HepG2 (cell line): ENCODE results near the gene EGLN2. TPM values are rescaled to one million over a fixed set of nuclear protein-coding genes. Genes with fewer than 3 reads are reported as not detected.

ENCODE experiments used
- ATAC-seq: fragments of 200-7000 bp; cut with Tn5 transposase; 3 replicates; pipeline ENCODE4 v1.9.1; 2020; ENCODE audit warnings: mild to moderate bottlenecking, moderate library complexity
- BruUV-seq: library from RNA; stranded (reverse); fragments of 400-500 nt; replicated peaks from 2 replicates; lab custom pipeline; 2021; lab: Mats Ljungman, UMichigan
- CTCF ChIA-PET: fragments of 300-600 bp; formaldehyde crosslinking; extraction: SDS; loops from one replicate; lab custom pipeline; 2021; ENCODE audit warnings: low total read pairs, inconsistent platforms, low intra/inter-chr PET ratio; lab: Yijun Ruan, JAX
- POLR2A ChIA-PET: fragments of 350-600 bp; sonication (Branson Sonifier 250); formaldehyde crosslinking; loops from one replicate; lab custom pipeline; 2020; ENCODE audit warnings: antibody characterized with exemption, inconsistent platforms; lab: Yijun Ruan, JAX
- DNase-seq: peaks from one replicate; pipeline ENCODE4 v3.0.0-alpha.2; 2015; ENCODE audit warnings: low spot score
- FAIRE-seq: peaks from 3 replicates; lab custom pipeline; 2011; peaks lifted over from hg19 to GRCh38; lab: Jason Lieb, UNC
- H2AFZ ChIP-seq: one replicate; pipeline ENCODE4 v1.6.1; 2011; ENCODE audit warnings: low read length, inconsistent platforms
- H3K27ac ChIP-seq: fragments of 300-600 bp; 3 replicates; pipeline ENCODE4 v1.8.0; 2011; ENCODE audit warnings: mixed run types, mild to moderate bottlenecking, mixed read lengths, low read length, inconsistent platforms; ENCODE audit not compliant: insufficient read depth; ENCODE audit errors: extremely low read length
- H3K27me3 ChIP-seq, 2 experiments: fragments of 200-600 bp in 1 of 2; 2 replicates in 1 of 2; 3 replicates in 1 of 2; pipeline versions ENCODE4 v1.6.0 to v1.8.0; 2011; ENCODE audit warnings: low read length in 2 of 2, mild to moderate bottlenecking in 2 of 2, moderate library complexity in 2 of 2, inconsistent platforms in 1 of 2; ENCODE audit not compliant: insufficient read depth in 2 of 2, control insufficient read depth in 1 of 2
- H3K36me3 ChIP-seq, 2 experiments: fragments of 200-600 bp in 1 of 2; replicated peaks in 1 of 2; 2 replicates in 1 of 2; 3 replicates in 1 of 2; pipeline versions ENCODE4 v1.5.1 to v1.8.0; 2011; ENCODE audit warnings: low read length in 2 of 2, inconsistent platforms in 1 of 2; ENCODE audit not compliant: insufficient read depth in 2 of 2, control insufficient read depth in 1 of 2
- H3K4me1 ChIP-seq: 2 replicates; pipeline ENCODE4 v1.5.1; 2012; ENCODE audit warnings: low read length, inconsistent platforms; ENCODE audit not compliant: insufficient read depth
- H3K4me2 ChIP-seq: 2 replicates; pipeline ENCODE4 v1.6.0; 2011; ENCODE audit warnings: low read depth, low read length, inconsistent platforms
- H3K4me3 ChIP-seq, 3 experiments: fragments of 200-600 bp in 1 of 3; sonication (generic), shearing (Covaris generic) in 1 of 3; replicated peaks in 1 of 3; 2 replicates each; pipeline ENCODE4 v1.5.1; 2011 to 2016; ENCODE audit warnings: low read length in 3 of 3, inconsistent platforms in 2 of 3, low read depth in 2 of 3, mild to moderate bottlenecking in 2 of 3, control low read depth in 1 of 3, mixed read lengths in 1 of 3; ENCODE audit not compliant: insufficient read depth in 1 of 3
- H3K79me2 ChIP-seq: one replicate; pipeline ENCODE4 v1.6.1; 2011; ENCODE audit warnings: low read length, inconsistent platforms; ENCODE audit not compliant: insufficient read depth
- H3K9ac ChIP-seq: 2 replicates; pipeline ENCODE4 v1.6.0; 2011; ENCODE audit warnings: mild to moderate bottlenecking, low read depth, low read length, inconsistent platforms; ENCODE audit not compliant: insufficient read depth
- H3K9me3 ChIP-seq: 2 replicates; pipeline ENCODE4 v1.5.1; 2012; ENCODE audit warnings: mild to moderate bottlenecking, low read length
- H4K20me1 ChIP-seq: 2 replicates; pipeline ENCODE4 v1.6.0; 2011; ENCODE audit warnings: inconsistent platforms, mild to moderate bottlenecking, low read length, moderate library complexity; ENCODE audit not compliant: insufficient read depth
- CBX1 ChIP-seq: IDR thresholded peaks from one replicate; pipeline ENCODE4 v1.6.1; 2016; ENCODE audit warnings: antibody characterized with exemption, low read depth
- JUN ChIP-seq: sonication (generic); formaldehyde crosslinking; IDR thresholded peaks from 2 replicates; pipeline ENCODE4 v1.4.0; 2020; ENCODE audit warnings: mild to moderate bottlenecking, missing genetic modification reagents
- MTA1 ChIP-seq: sonication (generic); formaldehyde crosslinking; IDR thresholded peaks from 2 replicates; pipeline ENCODE4 v1.4.0; 2020; ENCODE audit warnings: missing genetic modification reagents, mild to moderate bottlenecking, borderline replicate concordance
- THYN1 ChIP-seq: sonication (generic); formaldehyde crosslinking; IDR thresholded peaks from 2 replicates; pipeline ENCODE4 v1.8.1; 2023; ENCODE audit warnings: low read depth, mild to moderate bottlenecking, moderate library complexity, missing genetic modification reagents, borderline replicate concordance
- ZC3H4 ChIP-seq: sonication (generic); formaldehyde crosslinking; IDR thresholded peaks from 2 replicates; pipeline ENCODE4 v1.4.0; 2020; ENCODE audit warnings: missing genetic modification reagents, borderline replicate concordance
- ZFP36 ChIP-seq: fragments of 150-350 bp; IDR thresholded peaks from 2 replicates; pipeline ENCODE4 v1.6.1; 2018; ENCODE audit warnings: borderline replicate concordance, low read length, low read depth; ENCODE audit not compliant: partially characterized antibody
- ZNF253 ChIP-seq: sonication (generic); formaldehyde crosslinking; IDR thresholded peaks from 2 replicates; pipeline ENCODE4 v1.8.0; 2022; ENCODE audit warnings: mild to moderate bottlenecking, missing genetic modification reagents, borderline replicate concordance
- ZNF589 ChIP-seq: sonication (generic); formaldehyde crosslinking; conservative IDR thresholded peaks from 2 replicates; pipeline ENCODE4 v1.8.0; 2022; ENCODE audit warnings: mild to moderate bottlenecking, moderate library complexity, missing genetic modification reagents
- WGBS: methylation state at CpG from one replicate; pipeline ENCODE4 v1.1.6; 2017; ENCODE audit warnings: low lambda C conversion rate; 5-methylcytosine and 5-hydroxymethylcytosine counted together
- in situ Hi-C: cut with HindIII; loops from 2 replicates; pipeline ENCODE4 v1.10.0; 2017; ENCODE audit warnings: low pct_unique_long_range_greater_than_20kb; ENCODE audit not compliant: extremely low pct_ligation_motif_present
- intact Hi-C: fragments of 100-400 bp; cut with micrococcal nuclease; formaldehyde crosslinking; loops from one replicate; pipeline ENCODE4 v1.10.0; 2022; ENCODE audit not compliant: unreplicated experiment
- polyA plus RNA-seq, 8 experiments: library from polyadenylated mRNA; depleted of rRNA in 3 of 8; stranded (reverse) in 7 of 8; unstranded in 1 of 8; fragments of >200 nt; fragmentation: Illumina TruSeq in 4 of 8; extraction: Trizol in 4 of 8; gene quantifications; 2 replicates each; pipeline versions ENCODE4 v1.2.1 to v1.2.3, GENCODE V29; 2011 to 2016; ENCODE audit warnings: low read depth in 4 of 8, missing spikeins in 1 of 8, mixed read lengths in 1 of 8; ENCODE audit not compliant: insufficient read depth in 1 of 8
- total RNA-seq, 5 experiments: library from RNA; depleted of rRNA; stranded (reverse); fragments of >200 nt; fragmentation: Illumina TruSeq; extraction: Trizol; gene quantifications; 2 replicates each; pipeline ENCODE4 v1.2.3, GENCODE V29; 2016; ENCODE audit warnings: low read depth in 1 of 5
- TF ChIP-seq, protein P1 (sequence below): sonication (generic); formaldehyde crosslinking; IDR thresholded peaks from 2 replicates; pipeline ENCODE4 v1.4.0; 2020; ENCODE audit warnings: mild to moderate bottlenecking, missing genetic modification reagents, borderline replicate concordance
- TF ChIP-seq, protein P2 (sequence below): sonication (generic); formaldehyde crosslinking; IDR thresholded peaks from 2 replicates; pipeline ENCODE4 v1.8.1; 2023; ENCODE audit warnings: mild to moderate bottlenecking, missing genetic modification reagents
- TF ChIP-seq, protein P3 (sequence below): sonication (generic); formaldehyde crosslinking; IDR thresholded peaks from 2 replicates; pipeline ENCODE4 v1.4.0; 2020; ENCODE audit warnings: missing genetic modification reagents

Gene EGLN2
- total and polyA plus RNA-seq, 2 of the 13 experiments (the other 11 are each of a cell fraction or from before 2014, with no cell fraction given), result 16.5 to 40.8 TPM

DNA sequence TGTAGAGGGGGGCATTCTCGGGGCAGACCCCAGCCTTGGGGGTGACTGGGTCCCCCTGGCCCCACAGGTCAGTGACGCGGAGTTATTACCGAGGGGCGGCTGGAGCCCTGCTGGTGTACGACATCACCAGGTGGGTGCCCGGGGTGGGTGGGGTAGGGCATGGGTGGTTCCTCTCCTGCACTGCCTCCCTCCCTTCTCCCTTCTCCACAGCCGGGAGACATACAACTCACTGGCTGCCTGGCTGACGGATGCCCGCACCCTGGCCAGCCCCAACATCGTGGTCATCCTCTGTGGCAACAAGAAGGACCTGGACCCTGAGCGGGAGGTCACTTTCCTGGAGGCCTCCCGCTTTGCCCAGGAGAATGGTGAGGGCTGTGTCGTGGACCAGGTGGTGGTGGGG lies 15.3 kb upstream of the EGLN2 start:
- no peak for FAIRE-seq
- no peaks in the 10 kb centered on the region for H3K9me3 ChIP-seq
- H3K4me3 ChIP-seq, result no peak overlapping the region

More for the DNA sequence above, 15.3 kb upstream of the EGLN2 start:
- Histone ChIP-seq H3K9ac (no peak overlapping the region), H4K20me1 (no peaks in the 10 kb centered on the region), H3K27ac (no peak overlapping the region), H3K4me2 (no peak overlapping the region), H3K79me2 (no peaks in the 10 kb centered on the region), H3K4me1 (peaks cover 38% of the 10 kb centered on the region), H2AFZ (no peak overlapping the region), H3K27me3 (no peaks in the 10 kb centered on the region), H3K36me3 (no peaks in the 10 kb centered on the region)
- ChIA-PET POLR2A (no interaction called here), CTCF (no interaction called here)
- intact Hi-C loops, result no loop called here
- WGBS, result 73% methylated on average over 12 of the region's 14 CpGs
- no peak for TF ChIP-seq ZNF589 (CRISPR knock-in tag)
- no peak for TF ChIP-seq MTA1
- no peak for TF ChIP-seq JUN (CRISPR knock-in tag)
- TF ChIP-seq, protein P1, sequence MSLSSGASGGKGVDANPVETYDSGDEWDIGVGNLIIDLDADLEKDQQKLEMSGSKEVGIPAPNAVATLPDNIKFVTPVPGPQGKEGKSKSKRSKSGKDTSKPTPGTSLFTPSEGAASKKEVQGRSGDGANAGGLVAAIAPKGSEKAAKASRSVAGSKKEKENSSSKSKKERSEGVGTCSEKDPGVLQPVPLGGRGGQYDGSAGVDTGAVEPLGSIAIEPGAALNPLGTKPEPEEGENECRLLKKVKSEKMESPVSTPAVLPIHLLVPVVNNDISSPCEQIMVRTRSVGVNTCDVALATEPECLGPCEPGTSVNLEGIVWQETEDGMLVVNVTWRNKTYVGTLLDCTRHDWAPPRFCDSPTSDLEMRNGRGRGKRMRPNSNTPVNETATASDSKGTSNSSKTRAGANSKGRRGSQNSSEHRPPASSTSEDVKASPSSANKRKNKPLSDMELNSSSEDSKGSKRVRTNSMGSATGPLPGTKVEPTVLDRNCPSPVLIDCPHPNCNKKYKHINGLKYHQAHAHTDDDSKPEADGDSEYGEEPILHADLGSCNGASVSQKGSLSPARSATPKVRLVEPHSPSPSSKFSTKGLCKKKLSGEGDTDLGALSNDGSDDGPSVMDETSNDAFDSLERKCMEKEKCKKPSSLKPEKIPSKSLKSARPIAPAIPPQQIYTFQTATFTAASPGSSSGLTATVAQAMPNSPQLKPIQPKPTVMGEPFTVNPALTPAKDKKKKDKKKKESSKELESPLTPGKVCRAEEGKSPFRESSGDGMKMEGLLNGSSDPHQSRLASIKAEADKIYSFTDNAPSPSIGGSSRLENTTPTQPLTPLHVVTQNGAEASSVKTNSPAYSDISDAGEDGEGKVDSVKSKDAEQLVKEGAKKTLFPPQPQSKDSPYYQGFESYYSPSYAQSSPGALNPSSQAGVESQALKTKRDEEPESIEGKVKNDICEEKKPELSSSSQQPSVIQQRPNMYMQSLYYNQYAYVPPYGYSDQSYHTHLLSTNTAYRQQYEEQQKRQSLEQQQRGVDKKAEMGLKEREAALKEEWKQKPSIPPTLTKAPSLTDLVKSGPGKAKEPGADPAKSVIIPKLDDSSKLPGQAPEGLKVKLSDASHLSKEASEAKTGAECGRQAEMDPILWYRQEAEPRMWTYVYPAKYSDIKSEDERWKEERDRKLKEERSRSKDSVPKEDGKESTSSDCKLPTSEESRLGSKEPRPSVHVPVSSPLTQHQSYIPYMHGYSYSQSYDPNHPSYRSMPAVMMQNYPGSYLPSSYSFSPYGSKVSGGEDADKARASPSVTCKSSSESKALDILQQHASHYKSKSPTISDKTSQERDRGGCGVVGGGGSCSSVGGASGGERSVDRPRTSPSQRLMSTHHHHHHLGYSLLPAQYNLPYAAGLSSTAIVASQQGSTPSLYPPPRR (CRISPR knock-in tag), result no peak
- TF ChIP-seq ZNF253 (CRISPR knock-in tag), result no peak
- no peak for TF ChIP-seq CBX1
- TF ChIP-seq ZFP36, result no peak
- TF ChIP-seq, protein P2, sequence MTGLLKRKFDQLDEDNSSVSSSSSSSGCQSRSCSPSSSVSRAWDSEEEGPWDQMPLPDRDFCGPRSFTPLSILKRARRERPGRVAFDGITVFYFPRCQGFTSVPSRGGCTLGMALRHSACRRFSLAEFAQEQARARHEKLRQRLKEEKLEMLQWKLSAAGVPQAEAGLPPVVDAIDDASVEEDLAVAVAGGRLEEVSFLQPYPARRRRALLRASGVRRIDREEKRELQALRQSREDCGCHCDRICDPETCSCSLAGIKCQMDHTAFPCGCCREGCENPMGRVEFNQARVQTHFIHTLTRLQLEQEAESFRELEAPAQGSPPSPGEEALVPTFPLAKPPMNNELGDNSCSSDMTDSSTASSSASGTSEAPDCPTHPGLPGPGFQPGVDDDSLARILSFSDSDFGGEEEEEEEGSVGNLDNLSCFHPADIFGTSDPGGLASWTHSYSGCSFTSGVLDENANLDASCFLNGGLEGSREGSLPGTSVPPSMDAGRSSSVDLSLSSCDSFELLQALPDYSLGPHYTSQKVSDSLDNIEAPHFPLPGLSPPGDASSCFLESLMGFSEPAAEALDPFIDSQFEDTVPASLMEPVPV (CRISPR knock-in tag), result no peak
- TF ChIP-seq, protein P3, sequence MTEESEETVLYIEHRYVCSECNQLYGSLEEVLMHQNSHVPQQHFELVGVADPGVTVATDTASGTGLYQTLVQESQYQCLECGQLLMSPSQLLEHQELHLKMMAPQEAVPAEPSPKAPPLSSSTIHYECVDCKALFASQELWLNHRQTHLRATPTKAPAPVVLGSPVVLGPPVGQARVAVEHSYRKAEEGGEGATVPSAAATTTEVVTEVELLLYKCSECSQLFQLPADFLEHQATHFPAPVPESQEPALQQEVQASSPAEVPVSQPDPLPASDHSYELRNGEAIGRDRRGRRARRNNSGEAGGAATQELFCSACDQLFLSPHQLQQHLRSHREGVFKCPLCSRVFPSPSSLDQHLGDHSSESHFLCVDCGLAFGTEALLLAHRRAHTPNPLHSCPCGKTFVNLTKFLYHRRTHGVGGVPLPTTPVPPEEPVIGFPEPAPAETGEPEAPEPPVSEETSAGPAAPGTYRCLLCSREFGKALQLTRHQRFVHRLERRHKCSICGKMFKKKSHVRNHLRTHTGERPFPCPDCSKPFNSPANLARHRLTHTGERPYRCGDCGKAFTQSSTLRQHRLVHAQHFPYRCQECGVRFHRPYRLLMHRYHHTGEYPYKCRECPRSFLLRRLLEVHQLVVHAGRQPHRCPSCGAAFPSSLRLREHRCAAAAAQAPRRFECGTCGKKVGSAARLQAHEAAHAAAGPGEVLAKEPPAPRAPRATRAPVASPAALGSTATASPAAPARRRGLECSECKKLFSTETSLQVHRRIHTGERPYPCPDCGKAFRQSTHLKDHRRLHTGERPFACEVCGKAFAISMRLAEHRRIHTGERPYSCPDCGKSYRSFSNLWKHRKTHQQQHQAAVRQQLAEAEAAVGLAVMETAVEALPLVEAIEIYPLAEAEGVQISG (CRISPR knock-in tag), result no peak
- no peak for TF ChIP-seq THYN1 (CRISPR knock-in tag)
- TF ChIP-seq ZC3H4 (CRISPR knock-in tag), result no peak
- in situ Hi-C loops, result no loop called here
- DNase-seq (no peak), ATAC-seq (no peak)
- no TSS peak for BruUV-seq
